Measurements from ENCODE around the gene KAT8. TPM values are rescaled to one million over a fixed set of nuclear protein-coding genes. Genes with fewer than 3 reads are reported as not detected.

The KAT8 gene
- total and polyA plus RNA-seq, 4 donors, result 15.9 to 37.4 (median 19.6) TPM

DNA sequence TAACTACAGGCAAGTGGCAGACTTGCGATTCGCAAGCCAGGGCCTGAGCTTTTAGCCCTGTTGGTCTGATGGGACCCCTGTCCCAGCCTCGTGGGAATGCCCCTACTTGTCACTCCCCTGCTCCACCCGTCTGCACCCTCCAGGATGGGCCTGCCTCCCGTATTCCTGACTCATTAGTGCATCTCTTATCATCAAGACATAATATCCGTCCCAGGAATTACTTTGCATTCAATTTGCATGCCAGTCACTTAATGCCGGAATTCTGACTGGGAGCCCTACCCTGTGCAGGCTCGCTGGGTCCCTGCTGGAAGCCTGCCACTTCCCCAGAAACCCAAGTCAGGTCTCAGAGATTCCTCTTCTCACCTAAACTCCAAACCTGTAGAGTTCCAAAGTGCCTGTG lies 32.1 kb upstream of the KAT8 start (continued):
- TF ChIP-seq HNF4G (IDR thresholded peaks at IDR 0.05), result no peak
- no peak for TF ChIP-seq HNF4A (conservative IDR thresholded peaks at IDR 0.05)
- TF ChIP-seq SP1 (IDR thresholded peaks at IDR 0.05), result no peak
- TF ChIP-seq, protein P1, sequence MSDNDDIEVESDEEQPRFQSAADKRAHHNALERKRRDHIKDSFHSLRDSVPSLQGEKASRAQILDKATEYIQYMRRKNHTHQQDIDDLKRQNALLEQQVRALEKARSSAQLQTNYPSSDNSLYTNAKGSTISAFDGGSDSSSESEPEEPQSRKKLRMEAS (IDR thresholded peaks at IDR 0.05), result no peak
- TF ChIP-seq GABPA (IDR thresholded peaks at IDR 0.05 in 1 of 2, conservative IDR thresholded peaks at IDR 0.05 in 1 of 2), result no peak
- TF ChIP-seq RAD21 (IDR thresholded peaks at IDR 0.05), result no peak
- no peak for TF ChIP-seq YY1 (IDR thresholded peaks at IDR 0.05)
- no peak for TF ChIP-seq EGR1 (IDR thresholded peaks at IDR 0.05; ENCODE audit: low read depth in 2 of 2)
- no peak for TF ChIP-seq NR2F2 (IDR thresholded peaks at IDR 0.05)

DNA sequence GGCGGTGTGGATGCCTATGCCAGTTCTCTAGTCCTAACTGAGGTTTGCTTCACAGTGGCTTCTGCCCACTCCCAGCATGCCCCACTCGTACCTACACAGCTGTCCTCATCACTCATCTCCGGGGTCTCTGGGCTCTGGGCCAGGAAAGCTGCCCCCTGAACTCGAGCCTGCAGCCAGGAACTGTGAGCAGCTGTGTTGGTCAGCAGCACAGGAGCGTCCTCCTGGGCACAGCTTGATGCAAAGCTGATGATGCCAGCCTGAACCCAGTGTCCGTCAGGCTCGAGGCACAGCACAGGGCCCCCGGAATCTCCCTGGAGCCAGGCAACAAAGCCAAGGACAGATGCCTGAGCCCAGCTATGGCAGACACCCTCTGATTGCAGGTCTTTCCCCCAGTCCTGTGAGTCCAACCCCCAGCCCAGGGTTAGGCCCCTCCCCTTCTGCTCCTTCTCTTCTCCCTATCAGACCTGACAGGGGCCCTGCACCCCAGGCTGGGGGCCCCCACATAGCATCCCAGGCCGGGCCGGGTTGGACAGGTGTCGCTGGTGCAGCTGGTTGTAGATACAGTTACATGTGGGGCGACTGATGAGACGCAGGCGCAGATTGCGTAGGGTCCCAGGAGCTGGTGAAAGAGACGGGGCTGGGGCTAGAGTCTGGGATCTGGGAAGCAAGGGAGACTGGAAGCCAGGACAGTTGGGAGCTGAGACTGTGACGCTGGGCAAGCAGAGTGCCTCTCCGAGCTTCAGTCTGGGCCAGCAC lies 31.4 kb upstream of the KAT8 start:
- H3K4me1 ChIP-seq (ENCODE audit: control insufficient read depth in 4 of 4, insufficient read depth in 4 of 4, low read length in 3 of 4), result no peaks in the 10 kb centered on the region
- no peak overlapping the region for H3K9ac ChIP-seq (ENCODE audit: low read depth in 1 of 2, low read length in 2 of 2)
- 91% methylated on average over 18 of the region's 18 CpGs for WGBS
- no peak overlapping the region for H3K27ac ChIP-seq (ENCODE audit: low read depth in 1 of 2, low read length in 2 of 2)
- H3K36me3 ChIP-seq (ENCODE audit: control insufficient read depth in 4 of 4, insufficient read depth in 3 of 4, low read depth in 1 of 4, low read length in 3 of 4), result peaks cover 11 to 50% (median 29%) of the 10 kb centered on the region in 4 donors
- no peak overlapping the region for H3K4me3 ChIP-seq (ENCODE audit: low read depth in 1 of 3, low read length in 3 of 3)
- H3K27me3 ChIP-seq (ENCODE audit: control insufficient read depth in 4 of 4, insufficient read depth in 4 of 4, low read length in 3 of 4), result no peaks in the 10 kb centered on the region
- no peaks in the 10 kb centered on the region for H3K9me3 ChIP-seq (ENCODE audit: control insufficient read depth in 4 of 4, low read length in 3 of 4)
- DNase-seq (ENCODE audit: low spot score), result no peak
- TF ChIP-seq NR2F2 (IDR thresholded peaks at IDR 0.05), result no peak
- no peak for TF ChIP-seq HNF4G (IDR thresholded peaks at IDR 0.05)
- TF ChIP-seq GABPA (IDR thresholded peaks at IDR 0.05 in 1 of 2, conservative IDR thresholded peaks at IDR 0.05 in 1 of 2), result no peak
- TF ChIP-seq, protein P2, sequence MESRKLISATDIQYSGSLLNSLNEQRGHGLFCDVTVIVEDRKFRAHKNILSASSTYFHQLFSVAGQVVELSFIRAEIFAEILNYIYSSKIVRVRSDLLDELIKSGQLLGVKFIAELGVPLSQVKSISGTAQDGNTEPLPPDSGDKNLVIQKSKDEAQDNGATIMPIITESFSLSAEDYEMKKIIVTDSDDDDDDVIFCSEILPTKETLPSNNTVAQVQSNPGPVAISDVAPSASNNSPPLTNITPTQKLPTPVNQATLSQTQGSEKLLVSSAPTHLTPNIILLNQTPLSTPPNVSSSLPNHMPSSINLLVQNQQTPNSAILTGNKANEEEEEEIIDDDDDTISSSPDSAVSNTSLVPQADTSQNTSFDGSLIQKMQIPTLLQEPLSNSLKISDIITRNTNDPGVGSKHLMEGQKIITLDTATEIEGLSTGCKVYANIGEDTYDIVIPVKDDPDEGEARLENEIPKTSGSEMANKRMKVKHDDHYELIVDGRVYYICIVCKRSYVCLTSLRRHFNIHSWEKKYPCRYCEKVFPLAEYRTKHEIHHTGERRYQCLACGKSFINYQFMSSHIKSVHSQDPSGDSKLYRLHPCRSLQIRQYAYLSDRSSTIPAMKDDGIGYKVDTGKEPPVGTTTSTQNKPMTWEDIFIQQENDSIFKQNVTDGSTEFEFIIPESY (IDR thresholded peaks at IDR 0.05), result no peak
- no peak for TF ChIP-seq SP1 (IDR thresholded peaks at IDR 0.05)
- TF ChIP-seq, protein P3, sequence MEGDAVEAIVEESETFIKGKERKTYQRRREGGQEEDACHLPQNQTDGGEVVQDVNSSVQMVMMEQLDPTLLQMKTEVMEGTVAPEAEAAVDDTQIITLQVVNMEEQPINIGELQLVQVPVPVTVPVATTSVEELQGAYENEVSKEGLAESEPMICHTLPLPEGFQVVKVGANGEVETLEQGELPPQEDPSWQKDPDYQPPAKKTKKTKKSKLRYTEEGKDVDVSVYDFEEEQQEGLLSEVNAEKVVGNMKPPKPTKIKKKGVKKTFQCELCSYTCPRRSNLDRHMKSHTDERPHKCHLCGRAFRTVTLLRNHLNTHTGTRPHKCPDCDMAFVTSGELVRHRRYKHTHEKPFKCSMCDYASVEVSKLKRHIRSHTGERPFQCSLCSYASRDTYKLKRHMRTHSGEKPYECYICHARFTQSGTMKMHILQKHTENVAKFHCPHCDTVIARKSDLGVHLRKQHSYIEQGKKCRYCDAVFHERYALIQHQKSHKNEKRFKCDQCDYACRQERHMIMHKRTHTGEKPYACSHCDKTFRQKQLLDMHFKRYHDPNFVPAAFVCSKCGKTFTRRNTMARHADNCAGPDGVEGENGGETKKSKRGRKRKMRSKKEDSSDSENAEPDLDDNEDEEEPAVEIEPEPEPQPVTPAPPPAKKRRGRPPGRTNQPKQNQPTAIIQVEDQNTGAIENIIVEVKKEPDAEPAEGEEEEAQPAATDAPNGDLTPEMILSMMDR (IDR thresholded peaks at IDR 0.05; ENCODE audit: low read depth, low read length, missing input control), result no peak
- no peak for TF ChIP-seq HNF4A (conservative IDR thresholded peaks at IDR 0.05)
- no peak for TF ChIP-seq EGR1 (IDR thresholded peaks at IDR 0.05; ENCODE audit: low read depth in 2 of 2)
- TF ChIP-seq, protein P4, sequence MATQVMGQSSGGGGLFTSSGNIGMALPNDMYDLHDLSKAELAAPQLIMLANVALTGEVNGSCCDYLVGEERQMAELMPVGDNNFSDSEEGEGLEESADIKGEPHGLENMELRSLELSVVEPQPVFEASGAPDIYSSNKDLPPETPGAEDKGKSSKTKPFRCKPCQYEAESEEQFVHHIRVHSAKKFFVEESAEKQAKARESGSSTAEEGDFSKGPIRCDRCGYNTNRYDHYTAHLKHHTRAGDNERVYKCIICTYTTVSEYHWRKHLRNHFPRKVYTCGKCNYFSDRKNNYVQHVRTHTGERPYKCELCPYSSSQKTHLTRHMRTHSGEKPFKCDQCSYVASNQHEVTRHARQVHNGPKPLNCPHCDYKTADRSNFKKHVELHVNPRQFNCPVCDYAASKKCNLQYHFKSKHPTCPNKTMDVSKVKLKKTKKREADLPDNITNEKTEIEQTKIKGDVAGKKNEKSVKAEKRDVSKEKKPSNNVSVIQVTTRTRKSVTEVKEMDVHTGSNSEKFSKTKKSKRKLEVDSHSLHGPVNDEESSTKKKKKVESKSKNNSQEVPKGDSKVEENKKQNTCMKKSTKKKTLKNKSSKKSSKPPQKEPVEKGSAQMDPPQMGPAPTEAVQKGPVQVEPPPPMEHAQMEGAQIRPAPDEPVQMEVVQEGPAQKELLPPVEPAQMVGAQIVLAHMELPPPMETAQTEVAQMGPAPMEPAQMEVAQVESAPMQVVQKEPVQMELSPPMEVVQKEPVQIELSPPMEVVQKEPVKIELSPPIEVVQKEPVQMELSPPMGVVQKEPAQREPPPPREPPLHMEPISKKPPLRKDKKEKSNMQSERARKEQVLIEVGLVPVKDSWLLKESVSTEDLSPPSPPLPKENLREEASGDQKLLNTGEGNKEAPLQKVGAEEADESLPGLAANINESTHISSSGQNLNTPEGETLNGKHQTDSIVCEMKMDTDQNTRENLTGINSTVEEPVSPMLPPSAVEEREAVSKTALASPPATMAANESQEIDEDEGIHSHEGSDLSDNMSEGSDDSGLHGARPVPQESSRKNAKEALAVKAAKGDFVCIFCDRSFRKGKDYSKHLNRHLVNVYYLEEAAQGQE (IDR thresholded peaks at IDR 0.05), result no peak
- TF ChIP-seq, protein P5, sequence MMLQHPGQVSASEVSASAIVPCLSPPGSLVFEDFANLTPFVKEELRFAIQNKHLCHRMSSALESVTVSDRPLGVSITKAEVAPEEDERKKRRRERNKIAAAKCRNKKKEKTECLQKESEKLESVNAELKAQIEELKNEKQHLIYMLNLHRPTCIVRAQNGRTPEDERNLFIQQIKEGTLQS (IDR thresholded peaks at IDR 0.05), result no peak
- no peak for TF ChIP-seq RAD21 (IDR thresholded peaks at IDR 0.05)
- no peak for TF ChIP-seq TAF1 (conservative IDR thresholded peaks at IDR 0.05)
- TF ChIP-seq RXRA (IDR thresholded peaks at IDR 0.05), result no peak
- TF ChIP-seq, protein P1 (IDR thresholded peaks at IDR 0.05), result no peak
- TF ChIP-seq FOXA1 (IDR thresholded peaks at IDR 0.05), result no peak
- no peak for TF ChIP-seq FOXA2 (IDR thresholded peaks at IDR 0.05)
- no peak for TF ChIP-seq YY1 (IDR thresholded peaks at IDR 0.05)
